Measurements from ENCODE around the gene GDF10. TPM values are rescaled to one million over a fixed set of nuclear protein-coding genes. Genes with fewer than 3 reads are reported as not detected.

The GDF10 gene
- total and polyA plus RNA-seq, 9 of the 15 experiments (the other 6 are each of a cell fraction or from before 2014, with no cell fraction given) = 0.03 to 0.20 (median 0.11) TPM; not detected in 6

DNA sequence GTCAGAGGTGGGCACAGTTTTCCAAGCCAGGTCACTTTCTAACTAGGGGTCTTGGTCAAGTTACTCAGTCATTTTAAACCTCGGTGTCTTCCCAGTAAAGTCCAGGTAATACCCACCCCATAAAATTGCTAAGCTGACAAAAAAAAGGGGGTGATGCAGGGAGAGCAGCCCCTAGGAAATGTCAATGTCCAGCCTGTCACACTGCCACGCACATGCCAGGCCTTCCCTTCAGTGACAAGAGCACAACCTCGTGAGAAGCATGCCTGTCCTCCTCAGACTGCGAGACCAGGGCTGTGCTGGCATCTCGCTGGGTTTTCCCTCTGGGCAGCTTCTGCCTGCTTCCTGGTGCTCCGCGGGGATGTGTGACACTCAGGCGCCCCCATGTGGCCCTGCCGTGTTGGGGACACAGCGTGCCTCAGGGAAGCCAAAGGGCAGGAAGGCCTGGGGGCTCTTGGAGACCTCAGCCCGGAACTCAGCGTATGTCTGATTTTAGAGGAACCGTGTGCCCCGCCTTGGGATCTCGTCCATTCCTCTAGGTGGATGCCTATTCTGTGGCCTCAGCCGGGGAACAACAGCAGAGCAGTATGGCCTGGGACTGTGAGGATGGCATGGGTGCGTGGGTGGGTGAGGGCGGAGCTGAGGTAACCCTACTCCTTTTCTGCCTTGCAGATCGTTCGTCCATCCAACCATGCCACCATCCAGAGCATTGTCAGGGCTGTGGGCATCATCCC lies 12.1 kb downstream of the GDF10 start (continued):
- TF ChIP-seq BCLAF1 (IDR thresholded peaks at IDR 0.05; ENCODE audit: borderline replicate concordance in 1 of 2, control insufficient read depth in 1 of 2, low read depth in 2 of 2, low read length in 1 of 2) (no peak), NKRF (IDR thresholded peaks at IDR 0.05; ENCODE audit: borderline replicate concordance) (no peak), ZNF785 (CRISPR knock-in tag; IDR thresholded peaks at IDR 0.05) (no peak), ZNF324 (CRISPR knock-in tag; IDR thresholded peaks at IDR 0.05) (no peak), ZNF217 (CRISPR knock-in tag; IDR thresholded peaks at IDR 0.05) (no peak), SMAD4 (CRISPR knock-in tag; conservative IDR thresholded peaks at IDR 0.05) (no peak), MCM7 (IDR thresholded peaks at IDR 0.05) (no peak), SMARCA4 (IDR thresholded peaks at IDR 0.05) (peak; percentile 23; the same call in 1 of the 2 replicates), MAFK (IDR thresholded peaks at IDR 0.05; ENCODE audit: low read length) (peak; percentile 44), ZNF184 (CRISPR knock-in tag; IDR thresholded peaks at IDR 0.05) (no peak), DDX20 (tag; IDR thresholded peaks at IDR 0.05; ENCODE audit: low read depth) (no peak), ZNF311 (CRISPR knock-in tag; IDR thresholded peaks at IDR 0.05) (no peak), KAT7 (CRISPR knock-in tag; IDR thresholded peaks at IDR 0.05; ENCODE audit: borderline replicate concordance) (no peak), TEAD1 (CRISPR knock-in tag; IDR thresholded peaks at IDR 0.05) (no peak), NR2C1 (IDR thresholded peaks at IDR 0.05) (no peak), NR2C1 (tag; IDR thresholded peaks at IDR 0.05) (no peak), SFPQ (IDR thresholded peaks at IDR 0.05; ENCODE audit: low read depth, low read length) (no peak), PHF20 (IDR thresholded peaks at IDR 0.05; ENCODE audit: partially characterized antibody) (no peak)
- TF ChIP-seq, protein P1, sequence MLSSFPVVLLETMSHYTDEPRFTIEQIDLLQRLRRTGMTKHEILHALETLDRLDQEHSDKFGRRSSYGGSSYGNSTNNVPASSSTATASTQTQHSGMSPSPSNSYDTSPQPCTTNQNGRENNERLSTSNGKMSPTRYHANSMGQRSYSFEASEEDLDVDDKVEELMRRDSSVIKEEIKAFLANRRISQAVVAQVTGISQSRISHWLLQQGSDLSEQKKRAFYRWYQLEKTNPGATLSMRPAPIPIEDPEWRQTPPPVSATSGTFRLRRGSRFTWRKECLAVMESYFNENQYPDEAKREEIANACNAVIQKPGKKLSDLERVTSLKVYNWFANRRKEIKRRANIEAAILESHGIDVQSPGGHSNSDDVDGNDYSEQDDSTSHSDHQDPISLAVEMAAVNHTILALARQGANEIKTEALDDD (IDR thresholded peaks at IDR 0.05) = no peak
- TF ChIP-seq, protein P2, sequence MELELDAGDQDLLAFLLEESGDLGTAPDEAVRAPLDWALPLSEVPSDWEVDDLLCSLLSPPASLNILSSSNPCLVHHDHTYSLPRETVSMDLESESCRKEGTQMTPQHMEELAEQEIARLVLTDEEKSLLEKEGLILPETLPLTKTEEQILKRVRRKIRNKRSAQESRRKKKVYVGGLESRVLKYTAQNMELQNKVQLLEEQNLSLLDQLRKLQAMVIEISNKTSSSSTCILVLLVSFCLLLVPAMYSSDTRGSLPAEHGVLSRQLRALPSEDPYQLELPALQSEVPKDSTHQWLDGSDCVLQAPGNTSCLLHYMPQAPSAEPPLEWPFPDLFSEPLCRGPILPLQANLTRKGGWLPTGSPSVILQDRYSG (tag; conservative IDR thresholded peaks at IDR 0.05; ENCODE audit: low read depth) = no peak

Measured in K562 (cell line).